A673 (cell line): ENCODE results near the gene CROCC2.

Experiments
- EZH2 ChIP-seq: fragments of 200-600 bp; sonication (generic); IDR thresholded peaks from 2 replicates; pipeline ENCODE4 v1.6.1; 2017; ENCODE audit warnings: borderline replicate concordance, low read depth, mild to moderate bottlenecking, mixed read lengths, antibody characterized with exemption, low read length; ENCODE audit not compliant: poor library complexity, severe bottlenecking
- TF ChIP-seq, protein P1 (sequence below): fragments of 300-800, 200-600 bp; sonication (generic); conservative IDR thresholded peaks from 2 replicates; pipeline ENCODE4 v1.5.1; 2017; ENCODE audit warnings: low read depth, mild to moderate bottlenecking, antibody characterized with exemption, low read length, moderate library complexity, mixed read lengths

DNA sequence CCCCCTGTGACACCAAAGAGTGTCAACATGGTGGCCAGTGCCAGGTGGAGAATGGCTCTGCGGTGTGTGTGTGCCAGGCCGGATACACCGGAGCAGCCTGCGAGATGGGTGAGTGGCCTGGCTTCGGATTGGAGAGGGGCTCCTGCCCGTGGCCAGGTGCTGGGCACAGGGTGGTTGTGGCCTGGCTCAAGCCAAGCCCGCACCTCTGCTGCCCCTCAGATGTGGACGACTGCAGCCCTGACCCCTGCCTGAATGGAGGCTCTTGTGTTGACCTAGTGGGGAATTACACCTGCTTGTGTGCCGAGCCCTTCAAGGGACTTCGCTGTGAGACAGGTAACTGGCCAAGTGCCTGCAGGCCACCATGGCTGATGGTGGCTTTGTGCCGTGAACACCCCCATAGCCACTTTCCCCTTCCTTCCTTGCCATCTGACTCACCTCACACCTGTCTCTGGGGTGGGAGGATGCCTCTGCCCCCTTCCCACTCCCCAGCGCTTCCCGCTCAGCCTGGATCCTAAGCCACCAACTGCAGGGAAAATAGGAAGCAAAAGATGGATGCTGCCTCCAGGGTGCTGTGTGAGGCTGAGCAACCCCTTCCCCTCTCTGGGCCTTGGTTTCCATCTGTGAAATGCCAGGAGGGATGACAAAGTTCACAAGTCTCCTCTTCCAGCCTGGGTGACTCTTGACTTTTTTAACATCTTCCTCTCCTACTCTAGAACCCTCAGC lies 134.1 kb downstream of the CROCC2 start:
- TF ChIP-seq, protein P1, sequence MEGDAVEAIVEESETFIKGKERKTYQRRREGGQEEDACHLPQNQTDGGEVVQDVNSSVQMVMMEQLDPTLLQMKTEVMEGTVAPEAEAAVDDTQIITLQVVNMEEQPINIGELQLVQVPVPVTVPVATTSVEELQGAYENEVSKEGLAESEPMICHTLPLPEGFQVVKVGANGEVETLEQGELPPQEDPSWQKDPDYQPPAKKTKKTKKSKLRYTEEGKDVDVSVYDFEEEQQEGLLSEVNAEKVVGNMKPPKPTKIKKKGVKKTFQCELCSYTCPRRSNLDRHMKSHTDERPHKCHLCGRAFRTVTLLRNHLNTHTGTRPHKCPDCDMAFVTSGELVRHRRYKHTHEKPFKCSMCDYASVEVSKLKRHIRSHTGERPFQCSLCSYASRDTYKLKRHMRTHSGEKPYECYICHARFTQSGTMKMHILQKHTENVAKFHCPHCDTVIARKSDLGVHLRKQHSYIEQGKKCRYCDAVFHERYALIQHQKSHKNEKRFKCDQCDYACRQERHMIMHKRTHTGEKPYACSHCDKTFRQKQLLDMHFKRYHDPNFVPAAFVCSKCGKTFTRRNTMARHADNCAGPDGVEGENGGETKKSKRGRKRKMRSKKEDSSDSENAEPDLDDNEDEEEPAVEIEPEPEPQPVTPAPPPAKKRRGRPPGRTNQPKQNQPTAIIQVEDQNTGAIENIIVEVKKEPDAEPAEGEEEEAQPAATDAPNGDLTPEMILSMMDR, result no peak
- TF ChIP-seq EZH2, result no peak
